Medulla oblongata (tissue), 1 donor: ENCODE data around the gene ITGB8.
A peak's percentile ranks its signal among the peaks of the same experiment; 100 is the strongest.
"Not testable (repeated sequence)": the region's sequence is repeated elsewhere in the genome, so short reads cannot be mapped to it uniquely, and the experiment has no call there.

Source experiments
- DNase-seq: peaks from one replicate; pipeline ENCODE4 v3.0.0-alpha.2; 2015; ENCODE audit errors: extremely low spot score

The ITGB8 gene

GRCh38 chr7:20330239-20330927 lies at the start of gene ITGB8:
Gene ITGB8 (plus strand): TSS chr7:20330900. CDS start chr7:20331807, 907 bp downstream.
- peak; percentile 92 for DNase-seq

- DNase-seq: no peak
These were observed 47.7 kb upstream of the ITGB8 start for GRCh38 chr7:20282959-20283358.

GRCh38 chr7:20283385-20283784 lies 47.3 kb upstream of the ITGB8 start:
- DNase-seq: no peak

GRCh38 chr7:20284003-20284770 lies 46.5 kb upstream of the ITGB8 start:
- no peak for DNase-seq

GRCh38 chr7:20284771-20285143 lies 45.9 kb upstream of the ITGB8 start:
- DNase-seq: no peak

- no peak for DNase-seq
These were observed 43.4 kb upstream of the ITGB8 start for GRCh38 chr7:20287317-20287716.

- DNase-seq: no peak
These were observed 42.7 kb upstream of the ITGB8 start for GRCh38 chr7:20288036-20288435.

GRCh38 chr7:20290505-20291111 lies 40.1 kb upstream of the ITGB8 start:
- DNase-seq: no peak

GRCh38 chr7:20293336-20293735 lies 37.4 kb upstream of the ITGB8 start:
- no peak for DNase-seq

GRCh38 chr7:20296444-20296843 lies 34.3 kb upstream of the ITGB8 start:
- no peak for DNase-seq

- no peak for DNase-seq
These were observed 33.8 kb upstream of the ITGB8 start for GRCh38 chr7:20296901-20297300.

GRCh38 chr7:20298486-20298901 lies 32.2 kb upstream of the ITGB8 start:
- DNase-seq: no peak

GRCh38 chr7:20299145-20299544 lies 31.6 kb upstream of the ITGB8 start:
- DNase-seq: no peak

- no peak for DNase-seq
These were observed 30.9 kb upstream of the ITGB8 start for GRCh38 chr7:20299647-20300312.

- DNase-seq: no peak
These were observed 29.3 kb upstream of the ITGB8 start for GRCh38 chr7:20301311-20301939.

- not testable (repeated sequence) for DNase-seq
These were observed 28.4 kb upstream of the ITGB8 start for GRCh38 chr7:20302300-20302699.

- no peak for DNase-seq
These were observed 27.8 kb upstream of the ITGB8 start for GRCh38 chr7:20302891-20303290.

- no peak for DNase-seq
These were observed 26.3 kb upstream of the ITGB8 start for GRCh38 chr7:20304366-20304765.

- no peak for DNase-seq
These were observed 25.0 kb upstream of the ITGB8 start for GRCh38 chr7:20305726-20306125.

- no peak for DNase-seq
These were observed 24.3 kb upstream of the ITGB8 start for GRCh38 chr7:20306180-20306946.

GRCh38 chr7:20307119-20307518 lies 23.6 kb upstream of the ITGB8 start:
- DNase-seq: no peak
